T-helper 17 cell (primary cell): ENCODE results near the gene FBXO42. TPM values are rescaled to one million over a fixed set of nuclear protein-coding genes. Genes with fewer than 3 reads are reported as not detected.
A peak's percentile ranks its signal among the peaks of the same experiment; 100 is the strongest.

Experiments
- ATAC-seq: fragments of 150-1000 bp; cut with Tn5 transposase; 2 replicates; pipeline ENCODE4 v1.10.0; 2021; ENCODE audit warnings: mild to moderate bottlenecking, moderate library complexity
- DNase-seq, 3 donors: peaks; one replicate each; pipeline versions ENCODE4 v3.0.0 to v3.0.0-alpha.2; 2020 to 2021
- H3K9me3 ChIP-seq: one replicate; pipeline ENCODE4 v1.7.0; 2013; ENCODE audit warnings: low read length, mild to moderate bottlenecking; ENCODE audit not compliant: control insufficient read depth, poor library complexity, severe bottlenecking
- H3K27ac Mint-ChIP-seq: one replicate; pipeline ENCODE4 v1.8.0; 2022; ENCODE audit warnings: mild to moderate bottlenecking, moderate library complexity, mixed read lengths
- H3K27me3 Mint-ChIP-seq: one replicate; pipeline ENCODE4 v1.8.0; 2022; ENCODE audit warnings: mixed read lengths
- H3K36me3 Mint-ChIP-seq: one replicate; pipeline ENCODE4 v1.8.0; 2022; ENCODE audit warnings: low read depth, mixed read lengths
- H3K4me1 Mint-ChIP-seq: one replicate; pipeline ENCODE4 v1.8.0; 2022; ENCODE audit warnings: mild to moderate bottlenecking, mixed read lengths
- H3K4me3 Mint-ChIP-seq: one replicate; pipeline ENCODE4 v1.8.0; 2022; ENCODE audit warnings: mild to moderate bottlenecking, moderate library complexity, mixed read lengths
- total RNA-seq, 4 donors: library from RNA in 2 of 4; stranded (reverse) in 2 of 4; gene quantifications; one replicate each; pipeline ENCODE4 v1.2.3 and lab custom pipeline; 2022 to 2026

The FBXO42 gene
- total RNA-seq, 2 donors from 2014 or later: 17.4 to 20.5 TPM

DNA sequence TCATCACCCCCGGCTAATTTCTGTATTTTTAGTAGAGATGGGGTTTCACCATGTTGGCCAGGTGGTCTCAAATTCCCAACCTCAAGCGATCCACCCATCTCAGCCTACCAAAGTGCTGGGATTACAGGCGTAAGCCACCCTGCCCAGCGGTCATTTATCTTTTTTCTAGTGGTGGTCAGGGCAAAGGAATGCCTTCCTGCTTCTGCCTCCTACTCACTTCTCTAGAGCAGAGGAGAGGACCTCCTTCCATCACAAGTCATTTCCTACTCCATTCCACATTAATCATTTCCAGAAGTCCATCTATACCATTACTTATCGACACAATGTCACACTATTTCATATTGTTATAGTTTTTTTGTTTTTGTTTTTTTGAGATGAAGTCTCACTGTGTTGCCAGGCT is 13.3 kb downstream of the FBXO42 start:
- H3K9me3 ChIP-seq: no peaks in the 10 kb centered on the region
- H3K4me1 Mint-ChIP-seq: peaks cover 22% of the 10 kb centered on the region
- H3K27me3 Mint-ChIP-seq: no peaks in the 10 kb centered on the region
- H3K27ac Mint-ChIP-seq: no peak overlapping the region
- H3K4me3 Mint-ChIP-seq: no peak overlapping the region
- H3K36me3 Mint-ChIP-seq: no peaks in the 10 kb centered on the region
- no peak for DNase-seq
- no peak for ATAC-seq

DNA sequence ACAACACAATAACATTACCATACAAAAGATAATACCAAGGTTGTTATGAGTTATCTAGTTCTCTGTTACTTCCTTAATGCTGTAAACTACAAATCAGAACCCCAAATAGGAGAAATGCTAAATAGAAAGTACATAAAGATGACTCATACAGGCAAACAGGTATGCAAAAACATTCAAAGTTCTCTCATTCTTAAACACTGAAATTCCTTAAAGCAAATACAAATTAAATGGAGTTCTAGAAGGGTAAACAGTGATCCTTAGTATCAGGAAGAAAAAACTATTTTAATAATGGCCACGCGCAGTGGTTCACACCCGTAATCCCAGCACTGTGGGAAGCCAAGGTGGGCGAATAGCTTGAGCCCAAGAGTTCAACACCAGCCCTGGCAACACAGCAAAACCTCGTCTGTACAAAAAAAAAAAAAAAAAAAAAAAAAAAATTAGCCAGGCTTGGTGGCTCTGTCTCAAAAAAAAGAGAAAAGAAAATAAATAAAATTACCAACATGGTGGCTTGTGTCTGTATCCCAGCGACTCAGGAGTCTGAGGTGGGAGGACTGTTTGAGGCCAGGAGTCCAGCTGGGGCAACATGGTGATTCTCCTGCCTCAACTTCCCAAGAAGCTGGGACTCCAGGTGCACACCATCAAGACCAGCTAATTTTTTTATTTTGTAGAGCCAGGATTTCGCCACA is 17.5 kb downstream of the FBXO42 start:
- Mint-ChIP-seq H3K36me3 (no peaks in the 10 kb centered on the region), H3K27me3 (no peaks in the 10 kb centered on the region), H3K27ac (no peak overlapping the region), H3K4me1 (peaks cover 19% of the 10 kb centered on the region), H3K4me3 (no peak overlapping the region)
- DNase-seq (no peak), ATAC-seq (no peak)
- no peaks in the 10 kb centered on the region for H3K9me3 ChIP-seq

DNA sequence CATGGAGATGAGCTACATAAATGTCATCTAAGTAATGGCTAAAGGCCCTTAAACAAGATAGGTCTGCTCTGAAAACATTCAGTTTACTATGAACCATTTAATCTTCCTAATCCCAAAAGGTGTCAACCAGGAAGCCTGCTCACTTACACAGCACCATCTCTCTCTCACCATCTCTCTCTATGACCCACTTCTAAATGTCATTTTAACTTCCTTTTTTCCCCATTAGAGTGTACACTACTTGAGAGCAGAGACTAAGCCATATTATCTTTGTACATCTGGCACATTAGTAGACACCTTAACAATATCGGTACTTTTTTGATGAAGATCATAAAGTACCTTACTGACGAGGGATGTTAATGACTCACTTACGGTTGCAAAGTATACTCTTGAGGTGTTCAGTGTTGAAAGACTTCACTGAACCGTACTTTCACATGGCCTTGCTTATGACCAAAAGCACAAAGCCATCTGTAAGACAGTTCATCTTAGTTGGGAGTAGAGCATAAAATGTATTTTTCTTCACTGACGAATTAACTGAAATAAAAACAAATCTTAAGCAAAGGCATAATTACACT is 25.4 kb downstream of the FBXO42 start:
- DNase-seq: no peak
- no peaks in the 10 kb centered on the region for H3K9me3 ChIP-seq
- no peak for ATAC-seq
- no peaks in the 10 kb centered on the region for H3K27me3 Mint-ChIP-seq
- H3K27ac Mint-ChIP-seq: peak overlapping the region; percentile 43
- no peak overlapping the region for H3K4me3 Mint-ChIP-seq
- peaks cover 2% of the 10 kb centered on the region for H3K36me3 Mint-ChIP-seq
- H3K4me1 Mint-ChIP-seq: peaks cover 13% of the 10 kb centered on the region

DNA sequence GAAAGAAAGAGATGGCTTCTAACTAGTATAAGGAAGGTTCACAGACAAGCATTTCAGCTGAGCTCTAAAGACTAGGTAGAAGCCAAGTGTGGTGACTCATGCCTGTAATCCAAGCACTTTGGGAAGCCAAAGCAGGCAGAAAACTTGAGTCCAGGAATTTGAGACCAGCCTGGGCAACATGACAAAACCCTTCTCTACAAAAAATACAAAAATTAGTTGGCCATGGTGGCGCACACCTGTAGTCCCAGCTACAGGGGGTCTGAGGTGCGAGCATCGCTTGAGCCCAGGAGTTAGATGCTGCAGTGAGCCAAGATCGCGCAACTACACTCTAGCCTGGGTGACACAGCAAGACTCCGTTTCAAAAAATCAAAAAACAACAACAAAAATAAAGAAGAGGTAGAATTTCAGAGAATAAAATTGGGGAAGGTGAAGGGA is 27.8 kb downstream of the FBXO42 start:
- DNase-seq: no peak
- Mint-ChIP-seq H3K4me1 (peaks cover 15% of the 10 kb centered on the region), H3K27me3 (no peaks in the 10 kb centered on the region), H3K27ac (peak overlapping the region; percentile 71), H3K36me3 (peaks cover 2% of the 10 kb centered on the region), H3K4me3 (no peak overlapping the region)
- no peaks in the 10 kb centered on the region for H3K9me3 ChIP-seq
- ATAC-seq: no peak

DNA sequence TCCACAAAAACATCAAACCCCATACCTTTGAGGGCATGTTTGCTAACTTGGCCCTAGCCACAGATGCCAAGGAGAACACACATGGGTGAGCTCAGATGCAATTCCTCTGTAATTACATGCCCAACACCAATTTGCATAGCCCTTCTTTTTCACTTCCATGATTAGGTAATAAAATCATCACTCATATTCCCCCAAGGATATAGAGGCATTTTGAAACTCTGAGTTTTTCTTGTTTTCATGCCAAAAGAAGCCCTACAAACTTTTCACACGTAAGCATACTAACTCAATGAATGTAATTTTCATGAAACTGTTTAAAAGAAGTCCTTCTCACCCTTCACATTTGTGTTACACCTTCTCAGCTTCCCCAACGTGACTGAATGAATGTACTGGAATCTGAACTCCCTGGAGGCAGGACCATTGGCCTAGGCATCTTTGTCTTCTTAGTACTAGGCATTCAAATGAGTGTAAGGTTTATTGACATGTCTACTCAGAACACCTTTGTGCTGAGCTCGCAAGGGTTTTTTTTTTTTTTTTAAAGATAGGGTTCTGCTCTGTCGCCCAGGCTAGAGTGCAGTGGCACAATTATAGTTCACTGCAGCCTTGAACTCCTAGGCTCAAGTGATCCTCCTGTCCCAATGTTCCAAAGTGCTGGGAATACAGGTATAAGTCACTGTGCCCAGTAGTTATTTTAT is 31.0 kb downstream of the FBXO42 start:
- no peak for ATAC-seq
- H3K27ac Mint-ChIP-seq: no peak overlapping the region
- peaks cover 2% of the 10 kb centered on the region for H3K36me3 Mint-ChIP-seq

DNA sequence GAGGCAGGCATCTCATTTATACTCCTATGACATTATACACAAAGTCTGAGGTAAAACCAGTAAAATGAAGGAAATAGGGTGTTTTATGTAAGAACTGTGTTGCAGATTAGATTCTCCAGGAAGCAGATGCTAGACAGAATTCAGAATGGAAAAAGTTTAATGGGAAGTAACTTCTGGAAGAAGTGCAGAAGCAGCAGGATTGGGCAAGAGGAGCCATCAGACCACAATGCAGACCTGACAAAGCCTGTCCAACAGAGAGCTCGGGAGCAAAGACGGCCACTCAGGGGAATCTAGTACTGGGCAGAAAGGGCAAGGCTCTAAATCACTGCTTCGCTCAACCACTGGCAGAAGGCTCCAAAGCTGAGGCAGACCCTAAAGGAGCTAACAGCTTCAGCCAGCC is 33.7 kb downstream of the FBXO42 start:
- H3K27ac Mint-ChIP-seq: no peak overlapping the region
- H3K4me1 Mint-ChIP-seq: peaks cover 12% of the 10 kb centered on the region
- H3K27me3 Mint-ChIP-seq: no peaks in the 10 kb centered on the region
- no peak for DNase-seq
- no peaks in the 10 kb centered on the region for H3K9me3 ChIP-seq
- H3K36me3 Mint-ChIP-seq: peaks cover 2% of the 10 kb centered on the region
- ATAC-seq: no peak
- H3K4me3 Mint-ChIP-seq: no peak overlapping the region

More for the DNA sequence above, 31.0 kb downstream of the FBXO42 start:
- H3K9me3 ChIP-seq: no peaks in the 10 kb centered on the region
- peaks cover 16% of the 10 kb centered on the region for H3K4me1 Mint-ChIP-seq
- no peaks in the 10 kb centered on the region for H3K27me3 Mint-ChIP-seq
- no peak overlapping the region for H3K4me3 Mint-ChIP-seq
- no peak for DNase-seq

DNA sequence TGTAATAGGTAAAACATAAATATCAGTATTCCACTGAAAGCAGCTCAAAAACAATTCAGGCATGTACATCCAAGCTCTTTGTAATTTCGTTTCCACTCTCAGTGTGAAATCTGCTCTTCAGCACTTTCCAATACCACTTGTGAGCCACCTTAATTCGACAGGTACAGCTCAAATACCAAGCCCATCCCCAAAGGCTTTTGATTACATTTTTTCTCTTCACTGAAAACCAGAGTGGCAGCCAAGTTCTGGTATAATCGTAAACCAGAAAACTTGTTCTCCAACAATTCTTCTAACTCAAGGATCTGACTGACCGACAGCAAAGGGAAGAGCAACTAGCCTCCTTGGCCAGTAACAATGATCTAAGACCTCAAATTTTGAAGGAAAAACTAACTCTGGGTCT is 36.8 kb downstream of the FBXO42 start:
- peaks cover 13% of the 10 kb centered on the region for H3K4me1 Mint-ChIP-seq
- H3K27ac Mint-ChIP-seq: no peak overlapping the region
- no peak for ATAC-seq
- no peak for DNase-seq
- no peaks in the 10 kb centered on the region for H3K27me3 Mint-ChIP-seq
- H3K4me3 Mint-ChIP-seq: no peak overlapping the region
- H3K36me3 Mint-ChIP-seq: peaks cover 2% of the 10 kb centered on the region
- no peaks in the 10 kb centered on the region for H3K9me3 ChIP-seq

DNA sequence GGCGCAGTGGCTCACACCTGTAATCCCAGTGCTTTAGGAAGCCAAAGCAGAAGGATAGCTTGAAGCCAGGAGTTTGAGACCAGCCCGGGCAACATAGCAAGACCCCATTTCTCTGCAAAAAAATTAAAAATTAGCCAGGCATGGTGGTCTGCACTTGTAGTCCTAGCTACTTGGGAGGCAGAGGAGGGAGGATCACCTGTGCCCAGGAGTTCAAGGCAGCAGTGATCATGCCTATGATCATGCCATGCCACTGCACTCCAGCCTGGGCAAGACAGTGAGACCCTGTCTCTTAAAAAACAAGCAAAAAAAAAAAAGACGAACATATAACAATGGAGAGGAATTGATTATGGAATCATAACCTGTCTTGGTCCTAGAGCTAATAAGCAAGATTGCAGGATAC is 45.1 kb downstream of the FBXO42 start:
- H3K27me3 Mint-ChIP-seq: no peaks in the 10 kb centered on the region
- peaks cover 5% of the 10 kb centered on the region for H3K36me3 Mint-ChIP-seq
- H3K27ac Mint-ChIP-seq: peak overlapping the region; percentile 69
- H3K4me1 Mint-ChIP-seq: peaks cover 3% of the 10 kb centered on the region
- DNase-seq (no peak), ATAC-seq (no peak)
- H3K4me3 Mint-ChIP-seq: no peak overlapping the region
- H3K9me3 ChIP-seq: no peaks in the 10 kb centered on the region

DNA sequence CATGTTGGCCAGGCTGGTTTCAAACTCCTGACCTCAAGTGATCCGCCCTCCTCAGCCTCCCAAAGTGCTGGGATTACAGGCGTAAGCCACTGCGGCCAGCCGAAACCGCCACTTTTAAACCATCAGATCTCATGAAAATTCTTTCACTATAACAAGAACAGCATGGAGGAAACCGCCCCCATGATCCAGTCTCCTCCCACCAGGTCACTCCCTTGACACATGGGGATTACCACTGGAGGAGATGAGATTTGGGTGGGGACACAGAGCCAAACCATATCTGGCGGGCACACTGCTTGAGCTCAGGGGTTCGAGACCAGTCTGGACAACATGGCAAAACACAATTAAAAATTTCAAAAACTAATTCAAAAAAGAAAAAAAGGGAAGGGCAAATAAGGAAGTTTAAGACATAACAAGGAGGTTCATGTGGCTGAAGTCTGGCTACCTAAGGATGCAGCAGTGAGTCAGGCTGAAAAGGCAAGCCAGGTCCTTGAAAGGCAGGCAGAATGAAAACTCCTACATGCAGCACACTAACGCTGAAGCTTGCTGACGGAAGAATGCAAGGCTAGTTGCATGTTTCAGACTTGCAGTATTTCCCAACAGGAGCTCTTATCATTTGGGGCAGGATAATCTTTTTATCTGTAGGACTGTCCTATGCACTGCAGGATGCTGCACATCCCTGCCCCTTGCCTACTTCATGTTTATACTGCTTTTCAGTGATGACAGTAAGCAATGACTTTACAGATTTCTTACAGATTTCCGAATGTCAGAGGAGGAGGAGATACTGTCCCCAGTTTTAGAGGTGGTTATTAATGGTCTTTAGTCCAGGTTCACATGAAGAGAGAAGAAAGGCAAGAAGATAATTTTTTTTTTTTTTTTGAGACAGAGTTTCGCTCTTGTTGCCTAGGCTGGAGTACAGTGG is 49.3 kb downstream of the FBXO42 start:
- Mint-ChIP-seq H3K4me1 (peaks cover 10% of the 10 kb centered on the region), H3K4me3 (no peak overlapping the region), H3K27me3 (no peaks in the 10 kb centered on the region), H3K36me3 (peaks cover 10% of the 10 kb centered on the region), H3K27ac (no peak overlapping the region)
- DNase-seq (no peak), ATAC-seq (no peak)
- H3K9me3 ChIP-seq: no peaks in the 10 kb centered on the region

DNA sequence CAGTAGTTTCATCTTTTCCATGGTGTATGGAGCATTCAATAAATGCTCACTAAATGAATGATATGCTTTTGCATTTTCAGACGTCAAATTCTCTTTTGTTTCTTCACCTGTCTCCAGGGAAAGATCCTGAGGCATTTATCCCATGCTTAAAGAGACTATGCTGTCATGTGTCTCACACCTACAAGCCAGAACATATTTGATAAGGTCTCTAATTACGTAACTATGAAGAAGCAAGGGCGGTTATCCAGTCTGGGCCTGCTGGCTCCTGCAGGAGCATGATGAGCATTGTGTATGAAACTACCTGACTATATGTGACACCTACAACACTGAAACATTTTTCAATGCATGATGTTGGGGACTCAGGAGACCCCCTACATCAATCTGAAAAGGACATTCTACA is 51.8 kb downstream of the FBXO42 start:
- Mint-ChIP-seq H3K4me3 (no peak overlapping the region), H3K4me1 (peaks cover 8% of the 10 kb centered on the region), H3K27ac (no peak overlapping the region), H3K27me3 (no peaks in the 10 kb centered on the region), H3K36me3 (peaks cover 7% of the 10 kb centered on the region)
- ATAC-seq (no peak), DNase-seq (no peak)
- H3K9me3 ChIP-seq: no peaks in the 10 kb centered on the region

DNA sequence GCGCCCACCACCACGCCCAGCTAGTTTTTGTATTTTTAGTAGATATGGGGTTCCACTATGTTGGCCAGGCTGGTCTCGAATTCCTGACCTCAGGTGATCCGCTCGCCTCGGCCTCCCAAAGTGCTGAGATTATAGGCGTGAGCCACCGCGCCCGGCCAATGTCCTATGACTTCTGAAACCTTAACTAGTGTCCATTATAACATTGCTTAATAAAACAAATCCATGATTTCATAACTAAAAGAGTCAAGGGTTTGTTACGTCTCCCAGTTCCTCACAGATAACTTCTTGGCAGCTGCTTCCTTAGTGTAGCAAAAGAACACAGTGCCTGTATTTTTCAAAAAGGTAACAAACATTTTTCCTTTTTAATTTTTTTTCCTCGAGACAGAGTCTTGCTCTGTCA is 53.6 kb downstream of the FBXO42 start:
- ATAC-seq: no peak
- Mint-ChIP-seq H3K4me3 (no peak overlapping the region), H3K4me1 (peaks cover 8% of the 10 kb centered on the region), H3K27ac (no peak overlapping the region), H3K27me3 (no peaks in the 10 kb centered on the region), H3K36me3 (peaks cover 7% of the 10 kb centered on the region)
- DNase-seq: no peak
- no peaks in the 10 kb centered on the region for H3K9me3 ChIP-seq

DNA sequence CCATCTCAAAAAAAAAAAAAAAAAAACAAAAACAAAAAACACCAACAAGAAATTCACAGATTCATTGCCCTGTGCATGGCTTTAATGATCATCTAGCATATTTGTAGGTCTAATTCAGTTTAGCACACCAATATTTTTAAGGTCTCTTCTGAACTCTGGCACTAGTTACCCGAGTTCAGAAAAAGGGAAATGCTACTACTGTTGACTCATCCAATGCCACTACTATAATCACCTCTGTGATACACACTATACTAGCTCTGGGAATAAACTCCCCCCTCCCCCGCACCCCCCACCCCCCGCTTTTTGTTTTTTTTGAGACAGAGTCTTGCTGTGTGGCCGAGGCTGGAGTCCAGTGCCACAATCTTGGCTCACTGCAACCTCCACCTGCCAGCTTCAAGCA is 55.6 kb downstream of the FBXO42 start:
- ATAC-seq (no peak), DNase-seq (no peak)
- H3K27me3 Mint-ChIP-seq: no peaks in the 10 kb centered on the region
- peaks cover 4% of the 10 kb centered on the region for H3K4me1 Mint-ChIP-seq
- H3K4me3 Mint-ChIP-seq: no peak overlapping the region
- no peaks in the 10 kb centered on the region for H3K36me3 Mint-ChIP-seq
- no peak overlapping the region for H3K27ac Mint-ChIP-seq
- H3K9me3 ChIP-seq: no peaks in the 10 kb centered on the region
